Natural killer cell (primary cell): Measurements from ENCODE around the gene CSGALNACT2. TPM values are rescaled to one million over a fixed set of nuclear protein-coding genes. Genes with fewer than 3 reads are reported as not detected.

Experiments used
- ATAC-seq, 3 donors: fragments of 150-1000 bp in 2 of 3; fragments of 200-7000 bp in 1 of 3; cut with Tn5 transposase; 1 replicate in 1 of 3; 2 replicates in 2 of 3; pipeline ENCODE4 v1.10.0; 2021; ENCODE audit warnings: mild to moderate bottlenecking in 2 of 3, moderate library complexity in 2 of 3
- DNase-seq, 2 donors: peaks; one replicate each; pipeline versions ENCODE4 v3.0.0 to v3.0.0-alpha.2; 2013 to 2021; ENCODE audit warnings: mixed read lengths in 1 of 2
- H3K27ac ChIP-seq: one replicate; pipeline ENCODE4 v1.5.1; 2013; ENCODE audit warnings: mild to moderate bottlenecking, low read length
- H3K27me3 ChIP-seq: one replicate; pipeline ENCODE4 v1.6.1; 2013; ENCODE audit warnings: low read length; ENCODE audit not compliant: control insufficient read depth, insufficient read depth
- H3K36me3 ChIP-seq: one replicate; pipeline ENCODE4 v1.6.1; 2013; ENCODE audit warnings: low read length; ENCODE audit not compliant: control insufficient read depth, insufficient read depth
- H3K4me1 ChIP-seq: one replicate; pipeline ENCODE4 v1.6.1; 2013; ENCODE audit warnings: low read length; ENCODE audit not compliant: control insufficient read depth, insufficient read depth
- H3K4me3 ChIP-seq: one replicate; pipeline ENCODE4 v1.5.1; 2013; ENCODE audit warnings: low read length
- H3K9me3 ChIP-seq: one replicate; pipeline ENCODE4 v1.6.1; 2013; ENCODE audit warnings: low read length; ENCODE audit not compliant: control insufficient read depth, insufficient read depth
- H3K27ac Mint-ChIP-seq, 2 donors: one replicate each; pipeline ENCODE4 v1.8.0; 2022; ENCODE audit warnings: mild to moderate bottlenecking in 2 of 2, mixed read lengths in 2 of 2, moderate library complexity in 1 of 2
- H3K27me3 Mint-ChIP-seq, 2 donors: one replicate each; pipeline ENCODE4 v1.8.0; 2022; ENCODE audit warnings: low read depth in 2 of 2, mixed read lengths in 2 of 2
- H3K36me3 Mint-ChIP-seq: one replicate; pipeline ENCODE4 v1.8.0; 2022; ENCODE audit warnings: mixed read lengths
- H3K4me1 Mint-ChIP-seq, 2 donors: one replicate each; pipeline ENCODE4 v1.8.0; 2022; ENCODE audit warnings: mixed read lengths in 2 of 2
- H3K4me3 Mint-ChIP-seq: one replicate; pipeline ENCODE4 v1.8.0; 2022; ENCODE audit warnings: mild to moderate bottlenecking, moderate library complexity, mixed read lengths
- H3K9me3 Mint-ChIP-seq, 2 donors: one replicate each; pipeline ENCODE4 v1.8.0; 2022; ENCODE audit warnings: mixed read lengths in 2 of 2
- WGBS: methylation state at CpG from one replicate; pipeline ENCODE4 v1.1.7; 2013; ENCODE audit warnings: missing lambda C conversion rate; ENCODE audit not compliant: insufficient coverage; 5-methylcytosine and 5-hydroxymethylcytosine counted together
- intact Hi-C: fragments of 100-400 bp; cut with micrococcal nuclease; formaldehyde crosslinking; loops from one replicate; pipeline ENCODE4 v1.14.2; 2022
- total RNA-seq, 4 donors: library from RNA; stranded (reverse); fragments of 120-200 nt in 1 of 4; gene quantifications; one replicate each; pipeline versions ENCODE4 v1.2.3 to v1.2.4, GENCODE V29; 2013 to 2022
- TF ChIP-seq, protein P1 (sequence below): fragments of 200-600 bp; IDR thresholded peaks from one replicate; pipeline ENCODE4 v1.8.0; 2022; ENCODE audit warnings: antibody characterized with exemption

The CSGALNACT2 gene
- total RNA-seq, 3 donors from 2014 or later (not counting 1 experiment from before 2014, with no cell fraction given) = 49.9 to 57.4 (median 52.8) TPM

DNA sequence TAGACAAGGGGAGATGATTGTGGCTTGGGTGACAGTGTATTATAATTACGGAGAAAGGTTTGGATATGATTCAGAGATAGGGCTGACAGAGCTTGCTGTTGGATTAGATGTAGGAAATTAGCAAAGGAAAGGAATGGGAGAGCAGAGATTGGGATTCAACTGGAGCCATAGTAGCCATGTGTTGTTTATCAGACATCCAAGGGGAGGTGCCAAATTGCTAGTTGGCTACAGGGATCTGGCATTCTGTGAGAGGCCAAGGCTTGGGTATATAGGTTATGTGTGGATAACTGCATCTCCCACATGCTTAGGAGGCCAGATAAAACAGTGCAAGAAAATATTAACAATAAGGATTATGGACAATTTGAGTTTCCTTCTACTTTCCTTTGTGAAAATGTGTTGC is 34.9 kb downstream of the CSGALNACT2 start:
- intact Hi-C loops = no loop called here
- Histone ChIP-seq H3K9me3 (no peaks in the 10 kb centered on the region), H3K4me3 (no peak overlapping the region), H3K4me1 (peaks cover 10% of the 10 kb centered on the region), H3K36me3 (peaks cover 58% of the 10 kb centered on the region), H3K27ac (no peak overlapping the region), H3K27me3 (no peaks in the 10 kb centered on the region)
- Mint-ChIP-seq H3K9me3 (no peaks in the 10 kb centered on the region), H3K36me3 (peaks cover 25% of the 10 kb centered on the region), H3K4me1 (peaks cover 31 to 36% of the 10 kb centered on the region in 2 donors), H3K27me3 (no peaks in the 10 kb centered on the region), H3K4me3 (no peak overlapping the region), H3K27ac (peak overlapping the region; percentile 11 to 28)
- TF ChIP-seq, protein P1, sequence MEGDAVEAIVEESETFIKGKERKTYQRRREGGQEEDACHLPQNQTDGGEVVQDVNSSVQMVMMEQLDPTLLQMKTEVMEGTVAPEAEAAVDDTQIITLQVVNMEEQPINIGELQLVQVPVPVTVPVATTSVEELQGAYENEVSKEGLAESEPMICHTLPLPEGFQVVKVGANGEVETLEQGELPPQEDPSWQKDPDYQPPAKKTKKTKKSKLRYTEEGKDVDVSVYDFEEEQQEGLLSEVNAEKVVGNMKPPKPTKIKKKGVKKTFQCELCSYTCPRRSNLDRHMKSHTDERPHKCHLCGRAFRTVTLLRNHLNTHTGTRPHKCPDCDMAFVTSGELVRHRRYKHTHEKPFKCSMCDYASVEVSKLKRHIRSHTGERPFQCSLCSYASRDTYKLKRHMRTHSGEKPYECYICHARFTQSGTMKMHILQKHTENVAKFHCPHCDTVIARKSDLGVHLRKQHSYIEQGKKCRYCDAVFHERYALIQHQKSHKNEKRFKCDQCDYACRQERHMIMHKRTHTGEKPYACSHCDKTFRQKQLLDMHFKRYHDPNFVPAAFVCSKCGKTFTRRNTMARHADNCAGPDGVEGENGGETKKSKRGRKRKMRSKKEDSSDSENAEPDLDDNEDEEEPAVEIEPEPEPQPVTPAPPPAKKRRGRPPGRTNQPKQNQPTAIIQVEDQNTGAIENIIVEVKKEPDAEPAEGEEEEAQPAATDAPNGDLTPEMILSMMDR = no peak
- ATAC-seq = no peak
- WGBS = 95% methylated on average over 1 of the region's 1 CpG
- DNase-seq = no peak

DNA sequence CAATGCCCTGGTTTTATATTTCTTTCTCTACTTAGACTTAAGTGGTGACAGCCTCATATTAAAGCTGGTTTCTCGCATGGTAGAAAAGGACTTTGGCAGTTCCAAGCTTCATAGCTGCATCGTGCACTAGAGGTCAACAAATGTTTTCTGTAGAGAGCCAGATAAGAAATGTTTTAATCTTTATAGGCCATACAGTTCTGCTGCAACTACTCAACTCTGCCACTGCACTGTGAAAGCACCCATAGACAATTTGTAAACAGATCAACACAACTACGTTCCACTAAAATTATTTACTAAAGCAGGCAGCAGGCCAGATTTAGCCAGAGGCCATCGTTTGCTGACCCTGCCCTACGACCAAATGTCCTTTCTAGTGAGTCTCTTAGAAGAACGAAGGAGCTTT is 36.7 kb downstream of the CSGALNACT2 start:
- peaks cover 2 to 7% of the 10 kb centered on the region in 2 donors for H3K9me3 Mint-ChIP-seq
- H3K27me3 ChIP-seq = no peaks in the 10 kb centered on the region
- no peak for DNase-seq
- no peak for ATAC-seq
- intact Hi-C loops = no loop called here
- H3K36me3 Mint-ChIP-seq = peaks cover 24% of the 10 kb centered on the region
- H3K36me3 ChIP-seq = peaks cover 57% of the 10 kb centered on the region
- no peak overlapping the region for H3K4me3 Mint-ChIP-seq
- H3K4me1 Mint-ChIP-seq = peaks cover 38 to 39% of the 10 kb centered on the region in 2 donors
- no peaks in the 10 kb centered on the region for H3K9me3 ChIP-seq
- no peak overlapping the region for H3K4me3 ChIP-seq
- WGBS = 91% methylated on average over 6 of the region's 6 CpGs
- peak overlapping the region in 1 of 2 donors; percentile 6 for H3K27ac Mint-ChIP-seq
- TF ChIP-seq, protein P1 = no peak
- H3K27me3 Mint-ChIP-seq = no peaks in the 10 kb centered on the region
- H3K4me1 ChIP-seq = peaks cover 10% of the 10 kb centered on the region
- no peak overlapping the region for H3K27ac ChIP-seq

DNA sequence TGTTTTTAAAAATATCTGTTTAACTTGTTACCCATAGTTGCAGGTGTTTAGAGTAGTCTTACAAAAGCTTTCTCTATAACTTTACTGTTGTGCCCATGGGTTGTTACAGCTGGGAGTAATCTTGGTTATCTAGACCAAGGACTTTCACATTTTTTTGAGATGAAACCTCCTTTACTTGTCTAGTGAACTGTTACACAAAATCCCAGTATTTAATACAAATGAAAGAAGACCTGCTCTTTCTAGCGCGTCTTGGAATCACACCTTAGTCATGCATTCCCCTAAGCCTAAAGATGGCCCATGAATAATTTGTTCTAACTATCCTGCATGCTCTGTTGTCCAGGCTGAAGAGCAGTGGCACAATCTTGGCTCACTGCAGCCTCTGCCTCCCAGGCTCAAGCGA is 38.0 kb downstream of the CSGALNACT2 start:
- no peaks in the 10 kb centered on the region for H3K27me3 Mint-ChIP-seq
- WGBS = 96% methylated on average over 3 of the region's 3 CpGs
- H3K4me1 Mint-ChIP-seq = peaks cover 36 to 42% of the 10 kb centered on the region in 2 donors
- H3K27ac Mint-ChIP-seq = no peak overlapping the region
- H3K27me3 ChIP-seq = no peaks in the 10 kb centered on the region
- H3K27ac ChIP-seq = no peak overlapping the region
- peaks cover 10% of the 10 kb centered on the region for H3K4me1 ChIP-seq
- no peaks in the 10 kb centered on the region for H3K9me3 ChIP-seq
- H3K4me3 ChIP-seq = no peak overlapping the region
- TF ChIP-seq, protein P1 = no peak
- DNase-seq (no peak), ATAC-seq (no peak)
- H3K36me3 Mint-ChIP-seq = peaks cover 22% of the 10 kb centered on the region
- peaks cover 59% of the 10 kb centered on the region for H3K36me3 ChIP-seq
- H3K9me3 Mint-ChIP-seq = peaks cover 2 to 7% of the 10 kb centered on the region in 2 donors
- intact Hi-C loops = no loop called here
- no peak overlapping the region for H3K4me3 Mint-ChIP-seq

DNA sequence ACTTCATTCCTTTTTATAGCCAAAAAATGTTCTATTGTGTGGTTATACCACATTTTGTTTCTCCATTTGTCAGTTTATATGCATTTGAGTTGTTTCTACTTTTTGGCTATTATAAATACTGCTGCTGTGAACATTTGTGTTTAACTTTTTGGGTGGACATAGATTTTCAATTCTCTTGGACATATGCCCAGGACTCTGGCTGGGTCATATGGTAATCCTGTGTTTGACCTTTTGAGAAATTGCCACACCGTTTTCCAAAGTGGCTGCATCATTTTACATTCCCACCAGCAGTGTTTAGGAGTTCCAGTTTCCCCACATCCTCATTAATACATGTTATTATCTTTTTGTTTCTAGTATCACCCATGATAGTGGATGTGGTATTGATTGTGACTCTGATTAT is 39.4 kb downstream of the CSGALNACT2 start:
- ATAC-seq = no peak
- H3K9me3 Mint-ChIP-seq = peaks cover 2 to 7% of the 10 kb centered on the region in 2 donors
- no peak for DNase-seq
- Histone ChIP-seq H3K4me3 (no peak overlapping the region), H3K36me3 (peaks cover 57% of the 10 kb centered on the region), H3K4me1 (peaks cover 7% of the 10 kb centered on the region), H3K9me3 (no peaks in the 10 kb centered on the region), H3K27ac (no peak overlapping the region), H3K27me3 (no peaks in the 10 kb centered on the region)
- H3K4me1 Mint-ChIP-seq = peaks cover 27 to 41% of the 10 kb centered on the region in 2 donors
- no peaks in the 10 kb centered on the region for H3K27me3 Mint-ChIP-seq
- H3K27ac Mint-ChIP-seq = peak overlapping the region in 1 of 2 donors; percentile 9
- peaks cover 22% of the 10 kb centered on the region for H3K36me3 Mint-ChIP-seq
- TF ChIP-seq, protein P1 = no peak
- WGBS = 100% methylated on average over 1 of the region's 1 CpG
- intact Hi-C loops = no loop called here
- H3K4me3 Mint-ChIP-seq = no peak overlapping the region
